ENCODE data around the gene CACYBP.

CACYBP gene

DNA sequence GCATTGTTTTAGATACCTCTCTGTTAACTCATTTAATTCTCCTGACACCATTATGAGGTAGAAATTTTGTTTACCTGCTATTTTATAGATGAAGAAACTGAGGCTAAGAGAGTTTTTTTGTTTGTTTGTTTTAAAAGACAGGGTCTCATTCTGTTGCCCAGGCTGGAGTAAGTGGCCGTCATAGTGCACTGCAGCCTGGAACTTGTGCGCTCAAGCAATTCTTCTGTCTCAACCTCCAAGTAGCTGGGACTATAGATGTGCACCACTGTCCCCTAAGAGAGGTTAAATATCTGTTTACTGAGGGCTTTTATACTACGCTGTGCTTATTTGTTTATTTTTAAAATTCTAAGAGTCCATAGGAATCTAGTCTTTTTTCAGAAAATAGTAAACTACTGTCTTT is 43.7 kb upstream of the CACYBP start:
- TF ChIP-seq, protein P1, sequence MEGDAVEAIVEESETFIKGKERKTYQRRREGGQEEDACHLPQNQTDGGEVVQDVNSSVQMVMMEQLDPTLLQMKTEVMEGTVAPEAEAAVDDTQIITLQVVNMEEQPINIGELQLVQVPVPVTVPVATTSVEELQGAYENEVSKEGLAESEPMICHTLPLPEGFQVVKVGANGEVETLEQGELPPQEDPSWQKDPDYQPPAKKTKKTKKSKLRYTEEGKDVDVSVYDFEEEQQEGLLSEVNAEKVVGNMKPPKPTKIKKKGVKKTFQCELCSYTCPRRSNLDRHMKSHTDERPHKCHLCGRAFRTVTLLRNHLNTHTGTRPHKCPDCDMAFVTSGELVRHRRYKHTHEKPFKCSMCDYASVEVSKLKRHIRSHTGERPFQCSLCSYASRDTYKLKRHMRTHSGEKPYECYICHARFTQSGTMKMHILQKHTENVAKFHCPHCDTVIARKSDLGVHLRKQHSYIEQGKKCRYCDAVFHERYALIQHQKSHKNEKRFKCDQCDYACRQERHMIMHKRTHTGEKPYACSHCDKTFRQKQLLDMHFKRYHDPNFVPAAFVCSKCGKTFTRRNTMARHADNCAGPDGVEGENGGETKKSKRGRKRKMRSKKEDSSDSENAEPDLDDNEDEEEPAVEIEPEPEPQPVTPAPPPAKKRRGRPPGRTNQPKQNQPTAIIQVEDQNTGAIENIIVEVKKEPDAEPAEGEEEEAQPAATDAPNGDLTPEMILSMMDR (IDR thresholded peaks at IDR 0.05) = no peak
- peaks cover 34 to 41% of the 10 kb centered on the region in 2 experiments for H3K4me1 ChIP-seq (ENCODE audit: control insufficient read depth in 1 of 2, insufficient read depth in 1 of 2, low read depth in 1 of 2, low read length in 1 of 2)
- no peak overlapping the region for H3K4me3 ChIP-seq (ENCODE audit: low read depth in 1 of 2, low read length in 1 of 2)
- no peaks in the 10 kb centered on the region for H3K9me3 ChIP-seq
- H3K27me3 ChIP-seq = no peaks in the 10 kb centered on the region
- no peaks in the 10 kb centered on the region for H3K36me3 ChIP-seq
- no peak overlapping the region for H3K27ac ChIP-seq

DNA sequence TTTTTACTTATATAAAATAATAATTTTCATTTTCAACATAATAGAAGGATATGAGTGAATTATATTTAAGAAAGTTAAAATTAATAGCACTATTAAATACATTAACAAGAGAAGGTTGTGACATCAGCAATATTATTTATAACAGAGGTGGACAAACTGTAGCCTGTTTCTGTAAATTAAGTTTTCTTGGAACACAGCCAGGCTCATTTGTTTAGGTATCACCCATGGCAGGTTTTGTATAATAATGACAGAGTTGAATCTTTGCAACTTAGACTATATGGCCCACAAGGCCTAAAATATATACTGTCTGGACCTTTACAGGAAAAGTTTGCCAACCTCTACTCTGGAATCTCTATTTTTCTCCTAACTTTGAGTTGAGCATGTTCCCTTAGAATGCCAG is 42.8 kb upstream of the CACYBP start:
- no peak overlapping the region for H3K27ac ChIP-seq
- H3K27me3 ChIP-seq = no peaks in the 10 kb centered on the region
- H3K9me3 ChIP-seq = no peaks in the 10 kb centered on the region
- TF ChIP-seq, protein P1 (IDR thresholded peaks at IDR 0.05) = no peak
- H3K36me3 ChIP-seq = no peaks in the 10 kb centered on the region
- H3K4me3 ChIP-seq (ENCODE audit: low read depth in 1 of 2, low read length in 1 of 2) = no peak overlapping the region
- peaks cover 34 to 41% of the 10 kb centered on the region in 2 experiments for H3K4me1 ChIP-seq (ENCODE audit: control insufficient read depth in 1 of 2, insufficient read depth in 1 of 2, low read depth in 1 of 2, low read length in 1 of 2)

DNA sequence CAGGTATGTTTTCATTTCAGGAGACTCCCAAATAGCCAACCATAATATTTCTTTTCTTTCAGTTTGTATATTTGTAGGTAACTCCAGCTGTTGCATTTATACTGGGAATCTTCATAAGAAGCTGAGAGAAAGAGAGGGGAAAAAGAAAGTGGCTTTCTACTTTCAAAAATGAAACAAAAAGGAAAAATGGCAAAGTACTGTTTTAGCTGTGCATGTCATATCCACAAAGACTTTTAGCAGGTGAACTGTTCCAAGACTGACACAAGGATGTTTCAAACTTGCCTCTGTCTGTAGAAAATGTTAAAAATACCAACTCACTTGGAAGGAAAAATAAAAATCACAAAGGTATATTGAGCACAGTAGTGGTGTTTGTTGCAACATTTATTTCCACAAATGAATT is 41.9 kb upstream of the CACYBP start:
- peaks cover 34 to 41% of the 10 kb centered on the region in 2 experiments for H3K4me1 ChIP-seq (ENCODE audit: control insufficient read depth in 1 of 2, insufficient read depth in 1 of 2, low read depth in 1 of 2, low read length in 1 of 2)
- H3K9me3 ChIP-seq = no peaks in the 10 kb centered on the region
- no peaks in the 10 kb centered on the region for H3K27me3 ChIP-seq
- H3K36me3 ChIP-seq = no peaks in the 10 kb centered on the region
- TF ChIP-seq, protein P1 (IDR thresholded peaks at IDR 0.05) = no peak
- peak overlapping the region; percentile 40 for H3K27ac ChIP-seq
- no peak overlapping the region for H3K4me3 ChIP-seq (ENCODE audit: low read depth in 1 of 2, low read length in 1 of 2)

DNA sequence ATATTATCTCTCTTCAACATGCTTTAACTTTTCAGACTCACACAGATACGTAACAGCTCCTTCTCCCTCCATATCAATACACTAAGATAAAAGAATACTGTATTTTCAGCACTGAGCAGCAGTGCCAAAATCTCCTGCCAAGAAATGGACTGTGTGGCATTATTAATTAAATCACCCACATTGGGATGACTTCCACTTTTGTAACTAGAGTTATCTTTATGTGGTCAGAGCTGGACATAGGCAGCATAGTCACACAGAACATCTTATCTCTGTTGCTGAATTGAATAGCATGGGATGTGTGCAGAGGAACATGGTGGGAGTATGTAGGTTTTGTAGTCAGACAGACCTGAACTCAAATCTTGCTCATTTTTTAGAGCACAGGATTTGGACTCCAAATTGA is 41.4 kb upstream of the CACYBP start:
- Histone ChIP-seq H3K4me1 (ENCODE audit: control insufficient read depth in 1 of 2, insufficient read depth in 1 of 2, low read depth in 1 of 2, low read length in 1 of 2) (peaks cover 35 to 41% of the 10 kb centered on the region in 2 experiments), H3K27ac (no peak overlapping the region), H3K9me3 (no peaks in the 10 kb centered on the region), H3K36me3 (no peaks in the 10 kb centered on the region), H3K27me3 (no peaks in the 10 kb centered on the region), H3K4me3 (ENCODE audit: low read depth in 1 of 2, low read length in 1 of 2) (no peak overlapping the region)
- TF ChIP-seq, protein P1 (IDR thresholded peaks at IDR 0.05) = no peak

DNA sequence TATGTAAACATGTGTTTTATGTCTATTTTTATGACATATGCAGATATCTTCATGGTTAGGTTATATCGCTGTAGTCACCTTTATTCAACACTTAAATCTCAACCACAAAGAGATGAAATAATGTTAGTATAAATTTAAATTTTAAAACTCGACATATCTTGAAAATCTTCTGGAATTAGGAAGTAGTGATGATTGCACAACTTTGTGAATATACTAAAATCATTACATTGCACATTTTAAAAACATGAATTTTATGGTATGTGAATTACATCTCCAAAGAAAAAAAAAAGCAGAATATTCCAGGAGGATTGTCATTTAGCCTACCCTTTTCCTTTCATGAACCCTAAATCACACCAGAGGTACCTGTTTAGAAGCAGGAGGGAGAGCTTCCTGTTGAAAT is 39.4 kb upstream of the CACYBP start:
- Histone ChIP-seq H3K9me3 (no peaks in the 10 kb centered on the region), H3K4me1 (ENCODE audit: control insufficient read depth in 1 of 2, insufficient read depth in 1 of 2, low read depth in 1 of 2, low read length in 1 of 2) (peaks cover 29 to 41% of the 10 kb centered on the region in 2 experiments), H3K27me3 (no peaks in the 10 kb centered on the region), H3K36me3 (no peaks in the 10 kb centered on the region), H3K4me3 (ENCODE audit: low read depth in 1 of 2, low read length in 1 of 2) (no peak overlapping the region), H3K27ac (no peak overlapping the region)
- TF ChIP-seq, protein P1 (IDR thresholded peaks at IDR 0.05) = no peak
